HG03196 (cell line): ENCODE data around the gene PLXNB1.
"Not testable (repeated sequence)": the region's sequence is repeated elsewhere in the genome, so short reads cannot be mapped to it uniquely, and the experiment has no call there.

Experiments used
- ATAC-seq: cut with Tn5 transposase; IDR thresholded peaks from one replicate; pipeline ENCODE4 v1.9.1; 2021; ENCODE audit not compliant: unreplicated experiment

The PLXNB1 gene

GRCh38 chr3:48465531-48466378 is 35.9 kb upstream of the PLXNB1 start:
- peak; percentile 68 for ATAC-seq

- ATAC-seq = no peak
These were observed 35.3 kb upstream of the PLXNB1 start for GRCh38 chr3:48465237-48465530.

DNA sequence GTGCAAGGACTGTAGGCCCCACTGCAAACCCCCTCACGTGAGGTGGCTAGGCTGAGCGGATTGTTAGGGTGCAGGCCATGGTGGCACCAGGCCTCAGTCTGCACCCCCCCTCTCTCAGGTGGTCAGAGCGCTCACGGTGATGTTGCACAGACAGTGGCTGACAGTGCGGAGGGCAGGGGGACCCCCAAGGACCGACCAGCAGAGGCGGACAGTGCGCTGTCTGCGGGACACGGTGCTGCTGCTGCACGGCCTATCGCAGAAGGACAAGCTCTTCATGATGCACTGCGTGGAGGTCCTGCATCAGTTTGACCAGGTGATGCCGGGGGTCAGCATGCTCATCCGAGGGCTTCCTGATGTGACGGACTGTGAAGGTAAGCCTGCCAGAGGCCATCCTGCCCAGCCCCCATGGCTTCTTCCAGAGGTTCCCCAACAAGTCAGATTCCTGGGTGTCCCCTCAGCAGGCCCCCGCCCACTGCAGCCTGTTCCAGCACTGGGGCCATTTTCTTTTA is 34.9 kb upstream of the PLXNB1 start:
- ATAC-seq = no peak

GRCh38 chr3:48463703-48464102 is 33.8 kb upstream of the PLXNB1 start:
- no peak for ATAC-seq

DNA sequence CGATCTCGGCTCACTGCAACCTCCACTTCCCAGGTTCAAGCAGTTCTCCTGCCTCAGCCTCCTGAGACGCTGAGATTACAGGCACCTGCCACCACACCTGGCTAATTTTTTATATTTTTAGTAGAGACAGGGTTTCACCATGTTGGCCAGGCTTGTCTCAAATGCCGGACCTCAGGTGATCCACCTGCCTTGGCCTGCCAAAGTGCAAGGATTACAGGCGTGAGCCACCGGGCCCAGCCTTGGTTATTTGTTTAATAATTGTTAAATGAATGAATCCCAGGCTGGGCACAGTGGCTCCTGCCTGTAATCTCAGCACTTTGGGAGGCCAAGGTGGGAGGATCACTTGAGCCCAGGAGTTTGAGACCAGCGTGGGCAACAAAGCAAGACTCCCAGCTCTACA is 31.9 kb upstream of the PLXNB1 start:
- not testable (repeated sequence) for ATAC-seq

DNA sequence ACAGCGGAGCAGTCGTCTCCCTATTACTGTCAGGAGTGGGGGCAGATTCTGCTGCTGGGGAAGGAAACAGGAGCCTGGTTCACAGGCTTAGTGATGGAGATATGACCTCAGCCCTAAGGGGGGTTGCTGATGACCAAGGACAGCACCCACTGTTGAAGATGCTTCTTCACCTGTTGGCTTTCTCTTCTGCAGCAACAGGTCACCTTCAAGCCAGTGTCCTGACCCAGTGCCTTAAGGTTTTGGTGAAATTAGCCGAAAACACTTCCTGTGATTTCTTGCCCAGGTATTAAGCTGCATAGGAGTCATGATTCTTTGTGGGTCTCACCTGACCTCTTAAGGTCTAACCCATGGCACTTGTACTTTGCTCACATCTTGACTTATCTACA is 30.6 kb upstream of the PLXNB1 start:
- no peak for ATAC-seq

DNA sequence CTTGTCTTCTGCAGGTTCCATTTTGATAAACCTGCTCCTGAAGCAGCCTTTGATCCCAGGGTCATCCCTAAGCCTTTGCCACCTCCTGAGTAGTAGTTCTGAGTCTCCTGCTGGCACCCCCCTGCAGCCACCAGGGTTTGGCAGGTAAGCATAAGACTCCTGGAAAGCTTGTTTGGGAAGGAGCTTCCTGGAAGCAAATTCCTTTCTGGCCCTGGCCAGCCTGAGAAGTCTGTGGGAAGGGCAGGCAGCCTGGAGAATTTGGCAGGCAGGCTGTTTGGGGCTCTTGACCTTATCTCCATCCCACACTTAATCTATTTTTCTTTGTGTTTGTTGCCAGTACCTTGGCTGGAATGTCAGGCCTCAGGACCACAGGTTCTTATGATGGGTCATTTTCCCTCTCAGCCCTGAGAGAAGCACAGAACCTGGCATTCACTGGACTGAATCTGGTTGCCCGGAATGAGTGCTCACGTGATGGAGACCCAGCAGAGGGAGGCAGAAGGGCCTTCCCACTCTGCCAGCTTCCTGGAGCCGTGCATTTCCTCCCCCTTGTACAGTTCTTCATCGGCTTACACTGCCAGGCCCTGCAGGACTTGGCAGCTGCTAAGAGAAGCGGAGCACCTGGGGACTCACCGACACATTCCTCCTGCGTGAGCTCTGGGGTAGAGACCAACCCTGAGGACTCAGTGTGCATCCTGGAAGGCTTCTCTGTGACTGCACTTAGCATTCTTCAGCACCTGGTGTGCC is 30.1 kb upstream of the PLXNB1 start:
- ATAC-seq = no peak

GRCh38 chr3:48459331-48459730 is 29.4 kb upstream of the PLXNB1 start:
- no peak for ATAC-seq

GRCh38 chr3:48456456-48456855 is 26.6 kb upstream of the PLXNB1 start:
- ATAC-seq = no peak

- no peak for ATAC-seq
These were observed 21.4 kb upstream of the PLXNB1 start for GRCh38 chr3:48451270-48451669.

DNA sequence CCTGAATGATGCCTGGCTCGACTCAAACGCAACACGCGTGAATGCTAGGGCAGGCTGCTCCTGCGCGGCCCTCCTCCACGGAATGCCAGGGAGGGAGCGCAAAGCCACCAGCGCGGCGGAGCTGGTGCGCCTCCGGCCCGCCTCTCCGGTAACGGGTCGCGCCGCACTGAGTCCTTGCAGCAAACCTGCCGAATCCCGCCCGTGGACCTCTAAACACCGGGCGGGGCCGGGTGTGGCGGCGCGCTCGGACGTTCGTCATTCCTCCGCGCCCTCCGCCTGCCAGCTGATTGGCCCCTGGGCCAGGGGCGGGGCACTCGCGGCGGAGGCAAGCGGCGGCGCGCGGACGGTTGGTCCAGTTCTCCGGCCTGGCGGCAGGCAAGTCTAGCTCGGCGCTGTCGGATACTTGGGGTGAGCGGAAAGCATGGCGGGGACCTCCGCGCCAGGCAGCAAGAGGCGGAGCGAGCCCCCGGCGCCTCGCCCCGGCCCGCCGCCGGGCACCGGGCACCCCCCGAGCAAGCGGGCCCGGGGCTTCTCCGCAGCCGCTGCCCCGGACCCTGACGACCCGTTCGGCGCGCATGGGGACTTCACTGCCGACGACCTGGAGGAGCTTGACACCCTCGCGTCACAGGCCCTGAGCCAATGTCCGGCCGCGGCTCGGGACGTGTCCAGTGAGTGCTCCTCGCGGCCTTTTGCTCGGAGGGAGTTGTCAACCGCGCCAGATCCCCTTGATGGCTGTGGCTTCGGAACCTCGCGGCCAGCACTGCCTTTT is 16.7 kb upstream of the PLXNB1 start, which contains the start of gene ATRIP:
ATRIP (plus strand) TSS at position 313 of the 769 bp plus-strand sequence; CDS start at position 422, 109 bp downstream.
- peak; percentile 83 for ATAC-seq

DNA sequence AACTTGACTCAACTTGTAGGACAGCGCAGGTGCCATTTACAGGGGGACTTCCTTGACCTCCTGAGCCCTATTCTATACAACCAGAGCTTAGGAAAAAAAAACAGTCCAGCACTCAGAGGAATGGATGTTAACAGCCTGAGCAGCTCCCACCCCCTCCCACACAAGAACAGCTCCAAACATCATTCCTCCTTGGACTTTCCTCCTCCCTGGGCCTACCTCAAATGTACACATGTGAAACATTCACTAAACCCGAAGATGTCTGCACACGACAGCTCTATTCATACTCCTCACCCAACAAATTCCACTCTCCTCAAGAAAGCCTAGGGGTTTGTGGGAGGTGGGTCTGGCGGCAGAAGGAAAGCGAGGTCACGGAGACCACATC is 16.1 kb upstream of the PLXNB1 start:
- ATAC-seq = no peak

DNA sequence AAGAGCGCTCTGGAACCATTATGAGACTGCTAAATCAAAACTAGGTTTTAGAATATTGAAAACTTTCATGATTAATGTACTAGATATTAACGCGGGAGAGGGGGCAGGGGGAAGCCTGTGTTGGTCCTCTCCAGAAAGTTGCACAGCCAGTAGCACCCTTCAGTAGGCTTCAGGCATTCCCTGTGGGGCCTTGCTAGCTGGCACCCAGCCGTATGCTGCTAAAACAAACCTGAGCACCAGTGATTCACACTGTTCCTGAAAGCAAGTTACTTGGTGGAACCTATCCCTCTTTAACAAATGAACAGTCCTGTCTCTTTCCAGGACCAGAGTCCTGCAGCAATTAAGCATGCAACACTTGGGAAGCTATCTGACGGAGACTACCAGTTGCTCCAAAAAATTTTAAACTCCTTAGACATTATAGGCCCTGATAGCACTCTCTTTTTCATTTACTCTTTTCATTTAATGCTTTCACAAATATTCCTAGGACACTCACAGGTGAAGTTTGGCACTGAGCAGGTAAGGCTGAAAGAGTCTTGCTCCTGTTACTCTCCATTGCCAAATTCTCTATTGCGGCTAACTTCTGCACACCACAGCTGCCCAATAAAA is 15.5 kb upstream of the PLXNB1 start:
- no peak for ATAC-seq

DNA sequence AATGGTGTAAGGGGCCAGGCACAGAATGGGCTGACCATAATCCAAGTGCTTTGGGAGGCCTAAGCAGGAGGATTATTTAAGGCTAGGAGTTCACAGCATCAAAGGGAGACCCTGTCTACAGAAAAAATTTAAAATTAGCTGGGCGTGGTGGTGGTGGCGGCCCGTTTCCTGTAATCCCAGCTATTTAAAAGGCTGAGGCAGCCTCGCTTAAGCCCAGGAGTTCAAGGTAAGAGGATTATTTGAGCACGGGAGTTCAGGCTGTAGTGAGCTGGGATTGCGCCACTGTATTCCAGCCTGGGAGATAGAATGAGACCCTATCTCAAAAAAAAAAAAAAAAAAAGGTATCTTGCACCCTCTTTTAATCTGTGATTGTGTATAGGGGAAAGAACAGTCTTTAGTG is 12.1 kb upstream of the PLXNB1 start:
- no peak for ATAC-seq

GRCh38 chr3:48440590-48440958 is 10.7 kb upstream of the PLXNB1 start:
- ATAC-seq = no peak

DNA sequence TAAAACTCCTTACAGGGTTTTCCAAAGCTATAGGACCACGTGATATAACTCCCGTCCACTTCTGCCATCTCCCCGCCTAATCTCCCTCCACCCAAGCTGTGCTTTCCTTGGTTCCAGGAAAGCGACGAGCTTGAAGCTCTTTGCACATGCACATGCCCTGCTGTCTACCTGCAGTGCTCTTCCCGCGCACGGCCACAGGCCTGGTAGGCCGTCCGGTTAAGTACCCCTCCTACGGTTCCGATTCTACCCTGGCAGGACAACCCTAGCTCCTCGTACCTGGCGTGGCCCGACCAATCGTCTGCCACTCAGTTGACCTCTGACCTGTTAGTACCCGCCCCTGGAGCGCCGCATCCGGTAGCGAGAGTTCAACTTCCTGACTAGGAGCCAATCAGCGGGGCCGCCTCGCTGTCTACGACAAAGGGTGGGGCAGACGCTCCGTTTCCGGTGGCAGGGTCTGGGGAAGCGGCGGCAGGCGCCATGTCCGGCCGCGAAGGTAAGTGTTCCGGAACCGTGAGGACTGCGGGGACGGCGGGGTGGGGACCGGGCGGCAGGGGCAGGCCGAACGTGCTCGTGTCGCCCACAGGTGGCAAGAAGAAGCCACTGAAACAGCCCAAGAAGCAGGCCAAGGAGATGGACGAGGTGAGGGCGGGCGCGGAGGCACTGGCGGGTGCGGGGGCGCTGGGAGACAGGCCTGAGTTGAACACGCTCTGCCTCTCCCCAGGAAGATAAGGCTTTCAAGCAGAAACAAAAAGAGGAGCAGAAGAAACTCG is 10.1 kb upstream of the PLXNB1 start, which contains the start of the genes CCDC51 and TMA7:
CCDC51 (minus strand) TSS at position 300 of the 770 bp plus-strand sequence. CDS start 4,991 bp downstream, outside the sequence.
TMA7 (plus strand) TSS at position 438 of the 770 bp plus-strand sequence; CDS start at position 478, 40 bp downstream.
- peak; percentile 89 for ATAC-seq

GRCh38 chr3:48437812-48438211 is 7.9 kb upstream of the PLXNB1 start:
- no peak for ATAC-seq

GRCh38 chr3:48436855-48437254 is 7.0 kb upstream of the PLXNB1 start:
- no peak for ATAC-seq

- no peak for ATAC-seq
These were observed 6.5 kb upstream of the PLXNB1 start for GRCh38 chr3:48436477-48436787.

DNA sequence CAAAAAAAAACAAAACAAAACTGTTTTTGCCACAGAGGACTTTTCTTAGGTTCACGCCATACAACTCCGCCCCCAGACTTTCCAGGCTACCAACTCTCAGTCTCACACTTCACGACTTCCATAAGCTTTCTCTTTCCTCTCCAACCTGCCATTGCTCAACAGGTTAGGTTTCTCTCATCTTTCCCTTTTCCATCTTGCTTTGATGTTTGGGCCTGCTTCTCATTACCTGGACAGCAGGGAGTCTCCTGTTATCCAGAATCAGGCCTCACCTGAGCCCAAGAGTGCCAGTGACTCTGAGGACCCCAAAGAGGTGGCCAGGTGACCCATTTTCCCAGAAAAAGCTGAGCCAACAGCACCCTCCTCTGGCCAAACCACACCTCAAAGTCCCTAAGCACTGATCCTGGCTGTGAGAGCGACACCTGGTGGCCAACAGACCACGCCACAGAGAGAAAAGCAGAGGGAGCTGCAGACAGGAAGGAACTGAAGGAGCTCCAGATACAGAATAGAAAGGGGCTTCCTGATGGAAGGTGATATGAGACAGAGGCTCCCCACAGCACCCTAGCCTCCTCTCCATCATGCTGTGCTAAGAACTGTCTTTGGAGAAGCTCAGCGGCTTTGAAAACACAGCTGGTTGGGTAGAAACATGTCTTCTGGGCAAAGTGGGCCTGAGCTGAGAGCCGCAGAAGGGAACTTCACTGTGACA is 6.0 kb upstream of the PLXNB1 start:
- ATAC-seq = peak; percentile 29
